C4-2B (cell line): Measurements from ENCODE around the gene GRID1.

Source experiments
- ZFX ChIP-seq: fragments of 450-650 bp; IDR thresholded peaks from 2 replicates; pipeline ENCODE4 v1.6.1; 2017
- TF ChIP-seq, protein P1 (sequence below): fragments of 450-650 bp; conservative IDR thresholded peaks from 2 replicates; pipeline ENCODE4 v1.5.1; 2017; ENCODE audit warnings: mild to moderate bottlenecking

DNA sequence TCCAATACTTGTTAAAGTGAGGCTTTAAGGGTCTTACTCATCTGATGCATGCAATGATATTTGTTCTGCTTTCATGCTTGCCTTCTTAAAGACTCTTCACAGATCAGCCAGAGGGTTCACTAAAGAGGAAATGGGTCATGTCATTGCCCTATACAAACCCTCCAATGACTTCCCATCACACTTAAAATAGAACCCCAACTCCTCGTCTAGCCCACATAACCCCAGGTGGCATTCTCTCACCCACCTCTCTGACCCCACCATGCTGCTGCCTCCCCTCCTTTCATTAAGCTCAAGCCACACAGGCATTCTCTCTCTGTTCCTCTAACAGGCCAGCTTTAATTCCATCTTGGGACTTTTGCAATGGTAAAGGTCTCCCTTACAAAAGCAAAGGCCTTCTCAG is 253.6 kb downstream of the GRID1 start:
- TF ChIP-seq, protein P1, sequence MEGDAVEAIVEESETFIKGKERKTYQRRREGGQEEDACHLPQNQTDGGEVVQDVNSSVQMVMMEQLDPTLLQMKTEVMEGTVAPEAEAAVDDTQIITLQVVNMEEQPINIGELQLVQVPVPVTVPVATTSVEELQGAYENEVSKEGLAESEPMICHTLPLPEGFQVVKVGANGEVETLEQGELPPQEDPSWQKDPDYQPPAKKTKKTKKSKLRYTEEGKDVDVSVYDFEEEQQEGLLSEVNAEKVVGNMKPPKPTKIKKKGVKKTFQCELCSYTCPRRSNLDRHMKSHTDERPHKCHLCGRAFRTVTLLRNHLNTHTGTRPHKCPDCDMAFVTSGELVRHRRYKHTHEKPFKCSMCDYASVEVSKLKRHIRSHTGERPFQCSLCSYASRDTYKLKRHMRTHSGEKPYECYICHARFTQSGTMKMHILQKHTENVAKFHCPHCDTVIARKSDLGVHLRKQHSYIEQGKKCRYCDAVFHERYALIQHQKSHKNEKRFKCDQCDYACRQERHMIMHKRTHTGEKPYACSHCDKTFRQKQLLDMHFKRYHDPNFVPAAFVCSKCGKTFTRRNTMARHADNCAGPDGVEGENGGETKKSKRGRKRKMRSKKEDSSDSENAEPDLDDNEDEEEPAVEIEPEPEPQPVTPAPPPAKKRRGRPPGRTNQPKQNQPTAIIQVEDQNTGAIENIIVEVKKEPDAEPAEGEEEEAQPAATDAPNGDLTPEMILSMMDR: no peak
- no peak for TF ChIP-seq ZFX
